ENCODE data around the gene VRK3.
"Not testable (repeated sequence)": the region's sequence is repeated elsewhere in the genome, so short reads cannot be mapped to it uniquely, and the experiment has no call there.

The VRK3 gene

DNA sequence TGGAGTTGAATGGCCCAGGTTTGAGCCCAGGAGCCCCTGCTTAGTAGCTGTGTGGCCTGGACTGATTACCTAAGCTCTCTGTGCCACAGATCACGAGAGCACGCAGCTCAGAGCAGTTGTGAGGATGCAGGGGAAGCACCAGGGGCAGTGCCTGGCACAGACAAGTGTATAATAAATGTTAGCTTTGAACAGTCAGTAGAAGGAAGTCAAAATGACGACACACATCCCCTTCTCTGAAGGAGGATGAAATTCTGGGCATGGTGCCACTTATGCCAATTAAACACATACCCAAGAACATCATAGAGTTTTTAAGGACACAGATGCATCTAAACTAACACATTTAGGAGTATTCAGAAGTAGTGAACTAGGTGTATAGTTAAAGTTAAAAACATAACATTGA lies 39.3 kb downstream of the VRK3 start:
- Mint-ChIP-seq H3K4me3 (no peak overlapping the region), H3K27me3 (no peaks in the 10 kb centered on the region), H3K27ac (no peak overlapping the region), H3K4me1 (no peaks in the 10 kb centered on the region), H3K9me3 (peaks cover 3% of the 10 kb centered on the region), H3K36me3 (peaks cover 53% of the 10 kb centered on the region)
- no peak for ATAC-seq

DNA sequence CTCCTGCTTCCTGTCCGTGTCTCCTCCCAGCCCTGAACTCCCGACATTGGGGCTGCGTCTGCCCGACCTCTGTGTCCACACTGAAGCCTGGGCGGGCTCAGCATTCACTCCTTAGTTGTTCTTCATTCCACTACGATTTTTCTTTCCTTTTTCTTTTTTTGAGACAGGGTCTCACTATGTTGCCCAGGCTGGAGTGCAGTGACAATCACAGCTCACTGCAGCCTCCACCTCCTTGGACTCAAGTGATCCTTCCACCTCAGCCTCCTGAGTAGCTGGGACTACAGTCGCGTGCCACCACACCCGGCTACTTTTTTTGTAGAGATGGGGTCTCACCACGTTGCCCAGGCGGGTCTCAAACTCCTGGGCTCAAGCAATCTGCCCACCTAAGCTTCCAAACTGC lies 40.7 kb downstream of the VRK3 start:
- Mint-ChIP-seq H3K27me3 (no peaks in the 10 kb centered on the region), H3K4me3 (no peak overlapping the region), H3K27ac (no peak overlapping the region), H3K36me3 (peaks cover 57% of the 10 kb centered on the region), H3K9me3 (peaks cover 3% of the 10 kb centered on the region), H3K4me1 (no peaks in the 10 kb centered on the region)
- no peak for ATAC-seq

DNA sequence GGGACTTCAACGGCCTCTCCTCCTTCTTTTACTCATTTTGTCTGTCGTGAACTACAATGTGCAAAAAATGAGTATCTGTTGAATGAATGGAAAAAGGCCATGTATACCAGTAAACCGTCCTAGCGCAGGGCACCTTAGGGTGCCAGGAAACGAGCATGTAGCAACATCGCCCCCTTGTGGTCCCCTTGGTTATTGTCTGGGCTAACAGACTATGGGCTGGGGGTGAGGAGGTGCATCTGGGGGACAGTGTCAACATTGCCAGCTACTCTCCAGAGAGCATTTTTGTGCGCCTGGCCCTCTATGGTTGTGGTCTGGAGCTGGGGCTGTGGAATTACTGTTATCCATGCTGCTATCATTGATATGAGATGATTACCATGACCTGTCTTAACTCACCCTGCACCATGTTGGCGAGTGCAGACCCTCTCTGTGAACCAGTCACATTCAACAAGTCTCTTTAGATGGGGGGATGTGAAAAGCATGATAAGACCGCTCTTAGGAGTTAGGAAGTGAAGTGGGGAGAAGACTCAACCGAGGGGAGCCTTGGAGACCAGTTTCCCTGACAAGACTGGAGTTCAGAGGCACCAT lies 41.4 kb downstream of the VRK3 start:
- Mint-ChIP-seq H3K27me3 (no peaks in the 10 kb centered on the region), H3K27ac (no peak overlapping the region), H3K9me3 (peaks cover 3% of the 10 kb centered on the region), H3K4me1 (no peaks in the 10 kb centered on the region), H3K4me3 (no peak overlapping the region), H3K36me3 (peaks cover 52% of the 10 kb centered on the region)
- ATAC-seq, result peak; percentile 88

DNA sequence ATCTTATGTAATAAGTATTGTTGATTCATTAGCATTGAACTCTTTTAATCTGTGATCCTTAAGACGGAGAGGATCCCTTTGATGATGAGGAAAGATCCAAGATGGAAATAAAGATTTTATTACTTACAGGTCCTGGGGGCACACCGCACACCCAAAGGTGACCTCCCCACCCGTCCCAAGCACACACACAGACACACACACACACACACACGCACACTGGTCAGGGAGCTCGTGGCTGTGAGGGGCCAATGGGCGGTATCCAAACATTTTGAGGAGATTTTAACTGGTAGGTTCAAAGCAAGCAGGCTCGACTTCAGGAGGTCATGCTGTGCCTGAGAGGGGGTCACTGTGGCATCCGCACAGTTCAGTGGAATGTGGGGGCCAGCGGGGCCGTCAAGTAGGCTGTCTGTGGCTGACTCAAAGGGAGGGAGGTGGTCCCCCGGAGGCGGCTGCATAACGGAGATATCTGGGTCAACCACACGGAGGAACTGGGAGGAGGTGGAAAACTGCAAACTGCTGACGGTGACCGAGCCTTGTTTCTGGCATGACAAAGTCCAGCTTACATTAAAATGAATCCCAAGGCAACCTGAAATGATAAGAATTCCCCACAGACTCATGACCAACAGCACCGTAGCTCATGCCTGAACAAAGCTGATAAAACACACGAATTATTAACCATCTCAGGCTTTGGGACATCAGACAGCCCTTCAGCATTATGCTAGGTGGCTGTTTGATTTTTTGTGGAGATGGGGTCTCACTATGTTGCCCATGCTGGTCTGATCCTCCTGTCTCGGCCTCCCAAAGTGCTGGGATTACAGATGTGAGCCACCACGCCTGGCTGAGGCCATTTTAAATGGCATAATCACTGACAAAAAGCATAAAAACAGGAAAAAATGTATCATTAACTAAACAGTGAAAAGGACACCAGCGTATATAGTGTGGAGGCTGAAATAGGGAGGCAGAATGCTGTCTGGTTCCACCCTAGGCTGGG lies 43.3 kb downstream of the VRK3 start:
- Mint-ChIP-seq H3K4me3 (no peak overlapping the region), H3K9me3 (no peaks in the 10 kb centered on the region), H3K36me3 (peaks cover 52% of the 10 kb centered on the region), H3K27me3 (no peaks in the 10 kb centered on the region), H3K4me1 (no peaks in the 10 kb centered on the region), H3K27ac (no peak overlapping the region)
- no peak for ATAC-seq

DNA sequence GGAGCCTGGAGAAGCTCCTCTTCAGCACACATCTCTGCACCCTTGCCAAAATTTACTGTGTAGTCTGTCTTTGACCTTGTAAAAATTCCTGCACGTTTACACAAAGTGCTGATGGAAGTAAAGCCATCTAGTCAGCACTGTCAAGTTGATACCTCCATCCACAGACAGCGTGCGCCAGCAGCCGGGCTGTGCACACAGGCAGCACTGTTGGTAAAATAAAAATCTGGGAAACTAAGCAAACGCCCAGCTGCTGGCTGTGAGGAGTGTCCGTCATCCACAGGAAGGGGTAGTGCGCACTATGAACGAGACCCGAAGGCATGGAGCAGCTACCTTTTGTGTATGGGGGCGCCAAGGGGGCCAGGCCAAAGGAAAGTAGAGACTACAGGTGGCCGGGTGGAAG lies 46.8 kb downstream of the VRK3 start:
- H3K27me3 Mint-ChIP-seq, result no peaks in the 10 kb centered on the region
- H3K9me3 Mint-ChIP-seq, result no peaks in the 10 kb centered on the region
- ATAC-seq, result no peak
- no peaks in the 10 kb centered on the region for H3K4me1 Mint-ChIP-seq
- H3K4me3 Mint-ChIP-seq, result no peak overlapping the region
- peaks cover 58% of the 10 kb centered on the region for H3K36me3 Mint-ChIP-seq
- H3K27ac Mint-ChIP-seq, result no peak overlapping the region

DNA sequence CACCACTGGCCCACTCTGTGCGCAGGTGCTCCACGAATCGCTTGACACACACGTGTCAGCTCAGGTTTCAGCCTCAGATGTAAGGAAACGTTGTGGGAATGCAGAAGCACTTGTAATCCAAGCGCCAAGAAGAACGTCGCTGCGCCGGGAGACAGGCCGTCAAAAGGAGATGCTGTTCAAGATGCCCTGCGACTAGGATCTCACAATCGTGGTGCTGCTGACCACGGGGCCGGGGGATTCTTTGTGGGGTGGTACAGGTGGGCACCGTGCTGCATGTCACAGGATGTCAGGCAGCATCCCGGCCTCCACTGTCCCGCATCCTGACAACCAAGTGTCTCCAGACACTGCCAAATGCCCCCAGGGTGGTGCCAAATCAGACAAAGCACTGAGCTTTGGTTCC lies 47.3 kb downstream of the VRK3 start:
- H3K36me3 Mint-ChIP-seq, result peaks cover 58% of the 10 kb centered on the region
- no peak overlapping the region for H3K4me3 Mint-ChIP-seq
- H3K27ac Mint-ChIP-seq, result no peak overlapping the region

DNA sequence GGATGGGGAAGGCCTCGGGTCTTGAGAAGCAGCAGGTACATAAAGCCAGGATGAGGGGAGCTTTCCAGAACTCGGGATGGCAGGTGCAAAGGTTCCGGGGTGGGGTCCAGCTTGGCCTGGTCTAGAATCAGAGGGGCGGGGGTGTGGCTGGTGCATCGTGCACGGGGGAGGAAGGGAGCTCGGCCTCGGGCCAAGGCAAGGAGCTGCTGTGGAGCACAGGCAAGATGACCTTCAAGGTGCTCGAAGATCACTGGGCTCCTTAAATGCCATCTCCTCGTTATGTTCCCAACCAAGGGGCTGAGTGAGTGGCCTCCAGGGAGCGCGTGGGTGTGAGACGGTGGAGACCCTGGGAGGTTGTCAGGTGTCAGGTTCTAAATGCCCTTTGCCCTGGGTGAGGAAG lies 48.1 kb downstream of the VRK3 start:
- Mint-ChIP-seq H3K27ac (no peak overlapping the region), H3K27me3 (no peaks in the 10 kb centered on the region), H3K9me3 (no peaks in the 10 kb centered on the region), H3K4me1 (no peaks in the 10 kb centered on the region), H3K4me3 (no peak overlapping the region), H3K36me3 (peaks cover 58% of the 10 kb centered on the region)
- no peak for ATAC-seq

More for the DNA sequence above, 47.3 kb downstream of the VRK3 start:
- H3K9me3 Mint-ChIP-seq, result no peaks in the 10 kb centered on the region
- no peaks in the 10 kb centered on the region for H3K27me3 Mint-ChIP-seq
- no peaks in the 10 kb centered on the region for H3K4me1 Mint-ChIP-seq
- ATAC-seq, result no peak

DNA sequence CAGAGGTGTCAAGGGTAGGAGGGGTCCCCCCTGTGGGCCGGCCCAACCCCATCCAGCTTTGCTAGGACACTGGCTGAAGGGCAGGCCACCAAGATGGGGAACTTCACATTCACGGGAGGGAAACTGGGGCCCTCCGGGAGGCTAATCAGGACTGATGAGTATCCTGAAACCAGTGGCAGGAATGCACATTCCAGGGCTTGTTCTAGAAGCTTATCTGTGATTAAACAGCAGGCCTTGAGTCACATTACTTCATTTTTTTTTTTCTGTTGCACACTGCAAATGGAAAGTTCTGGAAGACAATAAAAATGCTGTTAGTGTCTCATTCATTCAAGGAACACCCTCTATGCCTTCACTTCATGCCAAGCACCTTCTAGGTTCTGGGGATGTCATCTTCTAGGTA lies 48.7 kb downstream of the VRK3 start:
- Mint-ChIP-seq H3K36me3 (peaks cover 52% of the 10 kb centered on the region), H3K4me1 (no peaks in the 10 kb centered on the region), H3K4me3 (no peak overlapping the region), H3K27me3 (no peaks in the 10 kb centered on the region), H3K9me3 (no peaks in the 10 kb centered on the region), H3K27ac (no peak overlapping the region)
- ATAC-seq, result no peak

DNA sequence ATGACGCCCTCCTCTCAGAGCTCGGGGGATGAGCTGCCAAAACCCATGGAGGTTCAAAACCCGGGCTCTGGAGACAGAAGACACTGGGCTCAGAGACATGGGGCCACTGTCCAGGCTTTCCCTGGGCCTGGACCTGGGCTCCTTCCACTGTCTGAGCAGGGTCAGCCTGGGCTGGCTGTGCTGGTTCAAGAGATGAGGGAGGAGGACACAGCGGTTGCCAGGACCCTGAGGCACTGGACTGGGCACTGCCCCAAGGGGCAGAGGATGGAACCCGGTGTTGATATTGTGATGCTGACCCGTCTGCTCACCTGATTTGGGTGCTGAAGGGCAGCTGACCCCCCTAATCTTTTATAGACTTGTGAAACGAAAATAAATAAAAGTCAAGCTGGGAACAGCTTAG lies 50.1 kb downstream of the VRK3 start:
- Mint-ChIP-seq H3K27ac (no peak overlapping the region), H3K9me3 (no peaks in the 10 kb centered on the region), H3K27me3 (no peaks in the 10 kb centered on the region), H3K4me1 (no peaks in the 10 kb centered on the region), H3K36me3 (peaks cover 40% of the 10 kb centered on the region), H3K4me3 (no peak overlapping the region)
- ATAC-seq, result no peak

DNA sequence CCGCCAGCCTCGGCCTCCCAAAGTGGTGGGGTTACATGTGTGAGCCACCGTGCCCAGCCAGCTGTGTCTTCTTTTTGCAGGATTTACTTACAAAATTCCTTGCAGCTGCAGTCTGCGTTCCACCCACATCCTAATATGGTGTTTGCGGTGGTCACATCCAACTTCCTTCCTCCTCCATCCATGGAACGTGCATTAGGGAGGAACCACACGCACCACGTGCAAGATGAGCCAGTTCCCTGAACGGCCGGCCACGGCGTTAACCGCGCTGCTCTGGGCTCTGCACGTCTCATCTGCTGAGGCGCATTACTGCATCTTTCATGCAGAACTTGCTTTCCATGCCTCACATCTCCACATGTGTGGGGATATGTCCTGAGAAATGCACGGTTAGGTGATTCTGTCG lies 51.2 kb downstream of the VRK3 start:
- no peak for ATAC-seq
- H3K9me3 Mint-ChIP-seq, result no peaks in the 10 kb centered on the region
- H3K27ac Mint-ChIP-seq, result no peak overlapping the region
- H3K4me1 Mint-ChIP-seq, result no peaks in the 10 kb centered on the region
- H3K27me3 Mint-ChIP-seq, result peaks cover 2% of the 10 kb centered on the region
- H3K36me3 Mint-ChIP-seq, result peaks cover 39% of the 10 kb centered on the region
- H3K4me3 Mint-ChIP-seq, result no peak overlapping the region

DNA sequence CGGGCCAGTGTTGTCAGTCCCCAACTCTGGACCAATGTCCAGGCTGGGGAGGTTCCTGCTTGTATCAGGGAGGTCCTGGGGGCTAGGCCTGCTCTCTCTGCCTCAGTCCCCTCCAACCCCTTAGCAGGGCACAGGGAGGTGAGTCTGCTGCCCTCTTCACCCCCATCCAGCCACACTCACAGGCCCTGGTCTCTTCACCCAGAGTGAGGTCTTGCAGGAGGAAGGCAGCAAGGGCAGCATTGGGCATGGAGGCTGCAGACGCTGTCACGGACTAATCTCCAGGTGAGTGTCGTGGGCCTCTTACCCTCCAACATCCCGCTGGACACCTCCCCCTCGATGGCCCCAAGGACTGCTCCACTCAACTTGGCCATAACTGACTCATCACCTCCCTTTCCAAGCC lies 52.3 kb downstream of the VRK3 start:
- Mint-ChIP-seq H3K9me3 (no peaks in the 10 kb centered on the region), H3K36me3 (peaks cover 29% of the 10 kb centered on the region), H3K27ac (no peak overlapping the region), H3K27me3 (peaks cover 9% of the 10 kb centered on the region), H3K4me3 (no peak overlapping the region), H3K4me1 (no peaks in the 10 kb centered on the region)
- ATAC-seq, result no peak

DNA sequence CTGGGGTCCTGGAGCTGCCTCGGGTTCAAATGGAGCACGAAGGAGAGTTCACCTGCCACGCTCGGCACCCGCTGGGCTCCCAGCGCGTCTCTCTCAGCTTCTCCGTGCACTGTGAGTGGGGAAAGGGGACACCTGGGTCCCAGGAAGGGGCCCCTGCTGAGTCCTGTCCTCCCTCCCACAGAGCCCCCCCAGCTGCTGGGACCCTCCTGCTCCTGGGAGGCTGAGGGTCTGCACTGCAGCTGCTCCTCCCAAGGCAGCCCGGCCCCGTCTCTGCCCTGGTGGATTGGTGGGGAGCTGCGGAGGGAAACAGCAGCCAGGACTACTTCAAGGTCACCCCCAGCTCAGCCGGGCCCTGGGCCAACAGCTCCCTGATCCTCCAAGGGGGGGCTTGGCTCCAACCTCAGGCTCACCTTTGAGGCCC lies 53.2 kb downstream of the VRK3 start:
- Mint-ChIP-seq H3K4me1 (no peaks in the 10 kb centered on the region), H3K27ac (no peak overlapping the region), H3K27me3 (peaks cover 9% of the 10 kb centered on the region), H3K9me3 (no peaks in the 10 kb centered on the region), H3K4me3 (no peak overlapping the region), H3K36me3 (peaks cover 22% of the 10 kb centered on the region)
- ATAC-seq, result no peak

DNA sequence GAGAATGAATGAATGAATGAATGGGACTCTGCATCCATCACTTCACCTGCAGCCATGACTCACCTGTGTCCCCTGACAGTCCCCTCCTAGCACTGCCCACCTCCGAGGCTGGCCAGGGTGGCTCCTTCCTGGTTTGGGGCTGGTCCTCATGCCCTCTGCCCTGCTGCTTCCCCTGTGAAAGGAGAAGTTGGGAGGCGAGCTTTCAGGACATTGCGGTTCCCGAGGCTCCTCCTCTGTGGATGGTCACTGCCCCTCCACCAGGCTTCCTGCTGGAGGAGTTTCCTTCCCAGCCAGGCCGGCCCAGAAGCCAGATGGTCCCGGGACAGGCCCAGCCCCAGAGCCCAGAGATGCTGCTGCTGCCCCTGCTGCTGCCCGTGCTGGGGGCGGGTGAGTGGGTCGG lies 55.8 kb downstream of the VRK3 start:
- H3K27ac Mint-ChIP-seq, H3K36me3 Mint-ChIP-seq, H3K4me1 Mint-ChIP-seq, H3K9me3 Mint-ChIP-seq, H3K4me3 Mint-ChIP-seq, ATAC-seq: not testable (repeated sequence)
- peaks cover 17% of the 10 kb centered on the region for H3K27me3 Mint-ChIP-seq

DNA sequence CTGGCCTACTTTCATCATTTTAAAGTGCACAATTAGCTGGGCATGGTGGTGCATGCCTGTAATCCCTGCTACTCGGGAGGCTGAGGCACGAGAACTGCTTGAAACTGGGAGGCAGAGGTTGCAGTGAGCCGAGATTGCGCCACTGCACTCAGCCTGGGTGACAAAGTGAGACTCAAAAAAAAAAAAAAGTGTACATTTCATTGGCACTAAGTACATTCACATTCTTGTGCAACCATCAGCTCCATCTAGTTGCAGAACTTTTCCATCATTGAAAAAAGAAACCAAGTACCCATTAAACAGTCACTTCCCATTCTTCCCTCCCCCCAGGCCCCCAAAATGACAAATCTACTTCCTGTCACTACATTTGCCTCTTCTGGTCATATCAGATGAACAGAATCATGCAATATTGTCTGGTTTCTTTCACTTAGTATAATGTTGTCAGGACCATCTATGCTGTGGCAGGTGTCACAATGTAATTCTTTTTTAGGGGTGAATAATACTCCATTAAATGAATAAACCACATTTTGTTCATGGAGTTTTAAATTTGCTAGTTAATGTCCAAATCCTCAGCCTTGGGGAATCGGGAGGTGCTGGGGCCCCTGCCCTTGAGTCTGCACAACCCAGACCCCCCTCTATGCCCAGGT lies 56.8 kb downstream of the VRK3 start:
- peaks cover 7% of the 10 kb centered on the region for H3K4me1 Mint-ChIP-seq
- H3K27ac Mint-ChIP-seq, result no peak overlapping the region
- no peaks in the 10 kb centered on the region for H3K36me3 Mint-ChIP-seq
- H3K9me3 Mint-ChIP-seq, result no peaks in the 10 kb centered on the region
- no peak overlapping the region for H3K4me3 Mint-ChIP-seq
- peaks cover 17% of the 10 kb centered on the region for H3K27me3 Mint-ChIP-seq
- no peak for ATAC-seq

DNA sequence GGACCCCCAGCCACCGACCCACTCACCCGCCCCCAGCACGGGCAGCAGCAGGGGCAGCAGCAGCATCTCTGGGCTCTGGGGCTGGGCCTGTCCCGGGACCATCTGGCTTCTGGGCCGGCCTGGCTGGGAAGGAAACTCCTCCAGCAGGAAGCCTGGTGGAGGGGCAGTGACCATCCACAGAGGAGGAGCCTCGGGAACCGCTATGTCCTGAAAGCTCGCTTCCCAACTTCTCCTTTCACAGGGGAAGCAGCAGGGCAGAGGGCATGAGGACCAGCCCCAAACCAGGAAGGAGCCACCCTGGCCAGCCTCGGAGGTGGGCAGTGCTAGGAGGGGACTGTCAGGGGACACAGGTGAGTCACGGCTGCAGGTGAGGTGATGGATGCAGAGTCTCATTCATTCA lies 64.2 kb downstream of the VRK3 start, which contains the start of gene SIGLEC11:
TSS of gene SIGLEC11 (minus strand) at position 193 of the 400 bp plus-strand sequence. CDS start at position 102, 91 bp downstream.
- H3K9me3 Mint-ChIP-seq, H3K27ac Mint-ChIP-seq, H3K4me1 Mint-ChIP-seq, H3K4me3 Mint-ChIP-seq, H3K36me3 Mint-ChIP-seq: not testable (repeated sequence)
- ATAC-seq, result peak; percentile 9
- peaks cover 15% of the 10 kb centered on the region for H3K27me3 Mint-ChIP-seq
